SK-N-SH (cell line): ENCODE results near the gene RAVER2.

Experiments
- CHD2 ChIP-seq: fragments of 150-350 bp; IDR thresholded peaks from 2 replicates; pipeline ENCODE4 v1.6.1; 2018; ENCODE audit warnings: low read length; ENCODE audit not compliant: partially characterized antibody
- EZH2phosphoT487 ChIP-seq: fragments of 200-600 bp; sonication (generic); IDR thresholded peaks from 2 replicates; pipeline ENCODE4 v1.6.1; 2017; ENCODE audit warnings: low read depth, mixed run types, mild to moderate bottlenecking, antibody characterized with exemption, moderate library complexity, borderline replicate concordance
- GABPA ChIP-seq: IDR thresholded peaks from 2 replicates; pipeline ENCODE4 v1.4.0; 2012; ENCODE audit warnings: low read depth, mild to moderate bottlenecking
- RAD21 ChIP-seq: IDR thresholded peaks from 2 replicates; pipeline ENCODE4 v1.6.1; 2012; ENCODE audit warnings: mild to moderate bottlenecking, low read length
- RFX5 ChIP-seq: IDR thresholded peaks from 2 replicates; pipeline ENCODE4 v1.6.1; 2012; ENCODE audit warnings: mild to moderate bottlenecking, improper control_type of control experiment, low read length
- RXRA ChIP-seq: IDR thresholded peaks from 2 replicates; pipeline ENCODE4 v1.4.0; 2012; ENCODE audit warnings: low read depth, mild to moderate bottlenecking, borderline replicate concordance
- YY1 ChIP-seq: IDR thresholded peaks from 2 replicates; pipeline ENCODE4 v1.4.0; 2012; ENCODE audit warnings: low read depth, mild to moderate bottlenecking
- TF ChIP-seq, protein P1 (sequence below): fragments of 200-600 bp; sonication (generic); IDR thresholded peaks from 2 replicates; pipeline ENCODE4 v1.6.1; 2017; ENCODE audit warnings: antibody characterized with exemption, mild to moderate bottlenecking, moderate library complexity
- TF ChIP-seq, protein P2 (sequence below): IDR thresholded peaks from 2 replicates; pipeline ENCODE4 v1.4.0; 2012; ENCODE audit warnings: low read depth, borderline replicate concordance

DNA sequence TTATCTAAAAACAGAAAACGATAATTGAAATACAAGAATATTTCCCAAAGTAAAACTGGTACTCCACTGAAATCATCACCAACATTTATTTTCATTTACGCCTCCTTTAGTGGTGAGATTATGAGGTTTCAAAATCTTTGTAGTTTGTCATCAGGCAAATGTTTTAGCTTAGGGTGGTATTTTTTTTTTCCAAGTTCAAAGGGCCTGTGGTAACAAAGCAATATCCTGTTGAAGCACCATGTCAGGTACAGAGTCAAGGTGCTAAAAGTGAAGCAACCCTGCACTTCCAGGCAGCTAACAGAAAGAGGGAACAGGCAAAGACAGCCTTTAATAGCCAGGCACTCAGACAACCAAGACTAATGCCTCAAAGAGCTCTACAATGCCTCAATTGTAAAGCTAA is 132.3 kb downstream of the RAVER2 start:
- TF ChIP-seq GABPA (no peak), RFX5 (no peak), YY1 (no peak), CHD2 (no peak), RXRA (no peak), RAD21 (no peak), EZH2phosphoT487 (no peak)
- TF ChIP-seq, protein P1, sequence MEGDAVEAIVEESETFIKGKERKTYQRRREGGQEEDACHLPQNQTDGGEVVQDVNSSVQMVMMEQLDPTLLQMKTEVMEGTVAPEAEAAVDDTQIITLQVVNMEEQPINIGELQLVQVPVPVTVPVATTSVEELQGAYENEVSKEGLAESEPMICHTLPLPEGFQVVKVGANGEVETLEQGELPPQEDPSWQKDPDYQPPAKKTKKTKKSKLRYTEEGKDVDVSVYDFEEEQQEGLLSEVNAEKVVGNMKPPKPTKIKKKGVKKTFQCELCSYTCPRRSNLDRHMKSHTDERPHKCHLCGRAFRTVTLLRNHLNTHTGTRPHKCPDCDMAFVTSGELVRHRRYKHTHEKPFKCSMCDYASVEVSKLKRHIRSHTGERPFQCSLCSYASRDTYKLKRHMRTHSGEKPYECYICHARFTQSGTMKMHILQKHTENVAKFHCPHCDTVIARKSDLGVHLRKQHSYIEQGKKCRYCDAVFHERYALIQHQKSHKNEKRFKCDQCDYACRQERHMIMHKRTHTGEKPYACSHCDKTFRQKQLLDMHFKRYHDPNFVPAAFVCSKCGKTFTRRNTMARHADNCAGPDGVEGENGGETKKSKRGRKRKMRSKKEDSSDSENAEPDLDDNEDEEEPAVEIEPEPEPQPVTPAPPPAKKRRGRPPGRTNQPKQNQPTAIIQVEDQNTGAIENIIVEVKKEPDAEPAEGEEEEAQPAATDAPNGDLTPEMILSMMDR: no peak
- TF ChIP-seq, protein P2, sequence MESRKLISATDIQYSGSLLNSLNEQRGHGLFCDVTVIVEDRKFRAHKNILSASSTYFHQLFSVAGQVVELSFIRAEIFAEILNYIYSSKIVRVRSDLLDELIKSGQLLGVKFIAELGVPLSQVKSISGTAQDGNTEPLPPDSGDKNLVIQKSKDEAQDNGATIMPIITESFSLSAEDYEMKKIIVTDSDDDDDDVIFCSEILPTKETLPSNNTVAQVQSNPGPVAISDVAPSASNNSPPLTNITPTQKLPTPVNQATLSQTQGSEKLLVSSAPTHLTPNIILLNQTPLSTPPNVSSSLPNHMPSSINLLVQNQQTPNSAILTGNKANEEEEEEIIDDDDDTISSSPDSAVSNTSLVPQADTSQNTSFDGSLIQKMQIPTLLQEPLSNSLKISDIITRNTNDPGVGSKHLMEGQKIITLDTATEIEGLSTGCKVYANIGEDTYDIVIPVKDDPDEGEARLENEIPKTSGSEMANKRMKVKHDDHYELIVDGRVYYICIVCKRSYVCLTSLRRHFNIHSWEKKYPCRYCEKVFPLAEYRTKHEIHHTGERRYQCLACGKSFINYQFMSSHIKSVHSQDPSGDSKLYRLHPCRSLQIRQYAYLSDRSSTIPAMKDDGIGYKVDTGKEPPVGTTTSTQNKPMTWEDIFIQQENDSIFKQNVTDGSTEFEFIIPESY: no peak
